HG03520 (cell line): ENCODE measurements around the gene LRRC36.

ENCODE experiments used
- ATAC-seq: cut with Tn5 transposase; IDR thresholded peaks from one replicate; pipeline ENCODE4 v1.9.1; 2021; ENCODE audit warnings: mild to moderate bottlenecking, moderate library complexity; ENCODE audit not compliant: unreplicated experiment

The LRRC36 gene

DNA sequence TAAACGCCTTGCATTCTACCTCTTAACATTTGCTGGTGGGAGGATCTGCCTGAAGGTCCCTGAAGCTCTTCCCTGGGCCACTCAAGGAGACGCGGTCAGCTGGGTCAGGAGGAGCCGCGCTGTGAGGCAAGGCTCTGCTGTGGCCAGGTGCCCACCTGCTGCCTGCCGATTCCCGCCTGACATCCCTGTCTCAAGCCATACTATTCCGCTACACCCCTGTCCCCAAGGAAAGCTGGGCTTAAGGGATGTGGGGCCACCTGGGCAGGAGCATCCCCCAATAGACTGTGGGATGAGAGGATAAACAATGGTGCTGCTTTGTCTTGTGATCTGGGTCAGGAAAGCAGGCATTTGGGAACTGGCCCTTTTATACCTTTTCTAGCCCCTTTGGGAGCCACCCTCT is 61.6 kb downstream of the LRRC36 start:
- ATAC-seq = no peak

DNA sequence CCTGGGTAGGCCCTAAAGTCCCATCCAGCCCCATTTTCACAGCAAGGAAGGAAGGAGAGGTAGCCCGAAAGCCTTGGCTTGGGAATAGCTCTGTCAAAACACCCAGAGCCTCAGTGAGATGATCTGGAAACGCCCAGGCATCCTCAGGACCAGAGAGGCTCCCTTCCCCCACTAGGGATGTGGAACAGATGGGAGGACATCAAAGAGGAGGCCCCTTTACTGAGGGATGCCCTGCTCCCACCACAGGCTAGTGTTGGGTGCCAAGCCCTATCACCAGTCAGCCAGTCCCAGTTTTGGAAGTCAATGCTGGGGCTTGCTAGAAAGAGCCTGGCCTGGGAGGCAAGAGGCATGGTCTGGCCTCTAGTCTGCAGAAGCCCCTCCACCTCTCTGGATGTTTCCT is 62.0 kb downstream of the LRRC36 start:
- no peak for ATAC-seq

DNA sequence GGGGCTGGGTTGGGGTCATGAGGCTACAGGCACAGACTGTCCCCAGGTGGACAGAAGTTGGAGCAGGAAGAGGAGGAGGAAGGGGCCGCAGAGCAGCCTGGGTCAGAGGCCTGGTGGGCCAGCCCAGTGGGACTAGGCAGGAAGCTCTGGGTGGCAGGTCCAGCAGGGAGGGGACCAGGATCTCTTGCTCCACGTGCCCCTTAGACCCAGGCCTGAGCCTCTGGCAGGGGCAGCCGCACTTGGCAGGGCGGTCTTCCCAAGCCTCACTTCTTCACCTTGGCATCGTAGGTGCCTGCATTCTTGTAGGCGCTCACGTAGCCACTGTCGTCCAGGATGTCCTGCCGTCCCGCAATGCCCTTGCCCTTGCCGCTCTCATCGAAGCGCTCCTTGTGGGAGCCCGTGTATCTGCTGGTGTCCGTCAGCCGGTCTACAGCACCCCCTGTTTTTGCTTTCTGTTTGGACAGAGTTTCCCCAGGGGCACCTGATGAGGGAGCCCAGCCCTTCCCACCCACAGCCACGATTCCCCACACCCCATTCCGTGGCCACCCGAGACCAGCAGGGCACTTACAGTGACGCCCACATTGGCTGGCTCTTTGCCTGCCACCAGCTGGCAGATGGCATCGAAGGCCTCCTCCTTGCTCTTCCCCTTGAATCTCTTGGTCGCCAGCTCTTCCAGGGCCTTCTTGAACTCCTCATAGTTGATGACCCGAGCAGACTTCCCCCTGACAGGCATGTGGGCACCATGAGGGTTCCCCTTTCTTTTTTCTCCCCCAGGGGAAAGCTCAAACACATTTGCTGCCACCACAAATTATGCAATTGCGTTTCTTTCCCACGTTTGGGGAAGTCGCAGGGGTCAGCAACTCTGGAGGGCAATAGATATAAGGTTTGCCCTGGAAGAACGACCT is 63.5 kb downstream of the LRRC36 start:
- no peak for ATAC-seq

DNA sequence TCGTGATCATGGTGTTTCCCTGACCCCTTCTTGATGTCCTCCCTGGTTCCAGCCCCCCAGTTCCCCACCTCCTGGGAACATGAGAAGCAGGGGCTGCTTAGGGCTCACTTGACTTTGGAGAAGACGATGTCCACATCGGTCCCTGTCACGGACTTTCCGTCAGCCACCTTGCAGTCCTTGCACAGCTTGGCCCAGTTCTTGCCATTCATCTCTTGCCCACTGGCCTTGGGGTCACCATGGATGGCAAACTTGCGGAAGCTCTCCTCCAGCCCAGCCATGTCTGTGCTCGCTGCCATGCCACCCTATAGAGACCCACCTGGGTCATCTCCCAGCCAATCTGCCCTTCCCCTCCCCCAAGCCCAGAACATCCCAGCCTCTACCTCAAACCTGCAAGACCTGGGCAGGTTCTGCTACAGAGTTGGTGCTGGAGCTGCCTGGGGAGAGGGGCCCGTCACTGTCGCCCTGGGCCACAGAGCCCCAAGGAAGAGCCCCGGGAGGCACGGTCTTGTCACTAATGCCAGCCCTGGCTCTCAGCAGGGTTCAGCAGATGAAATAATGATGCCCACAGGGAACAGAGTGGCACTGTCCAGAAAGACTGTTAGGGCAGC is 64.3 kb downstream of the LRRC36 start:
- no peak for ATAC-seq

DNA sequence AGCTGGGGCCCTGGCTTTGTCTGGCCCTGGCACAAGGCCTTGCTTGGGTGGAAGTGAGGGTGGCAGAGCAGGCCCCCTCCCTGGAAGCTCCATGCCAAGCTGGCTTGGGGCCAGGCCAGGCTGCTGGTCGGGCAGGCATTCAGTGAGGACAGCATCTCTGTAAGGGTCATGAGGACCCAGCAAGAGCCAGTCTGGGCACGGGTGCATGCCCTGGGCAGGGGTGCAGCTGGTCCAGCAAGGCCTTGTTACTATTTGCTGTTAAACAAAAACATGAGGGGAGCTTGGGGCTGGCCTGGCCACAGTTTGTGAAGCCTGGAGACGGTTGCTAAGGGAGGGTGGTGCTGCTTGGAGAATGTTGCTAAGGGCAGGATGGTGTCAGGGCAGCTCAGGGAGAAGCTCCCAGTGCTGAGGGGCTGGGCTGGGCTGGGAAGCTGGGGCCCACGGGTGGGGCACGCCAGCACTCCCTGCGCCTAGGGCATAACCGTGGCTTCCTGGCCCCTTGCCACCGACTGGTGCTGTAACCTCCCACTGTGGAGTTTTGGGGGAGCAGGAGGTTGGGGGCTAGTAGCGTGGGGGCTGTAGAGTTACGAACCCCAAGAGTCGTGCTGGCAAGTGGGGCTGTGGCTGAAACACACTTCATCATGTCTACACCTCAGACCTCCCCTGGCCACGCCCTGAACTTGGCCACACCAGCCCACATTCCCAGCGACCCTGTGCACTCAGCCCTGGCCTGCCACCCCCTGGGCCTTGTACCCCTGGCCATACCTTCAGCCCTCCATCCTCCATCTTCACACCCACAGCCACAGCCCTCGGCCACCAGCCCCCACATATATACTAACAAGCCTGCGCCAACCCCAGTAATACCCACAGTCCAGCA is 65.0 kb downstream of the LRRC36 start:
- ATAC-seq = no peak

DNA sequence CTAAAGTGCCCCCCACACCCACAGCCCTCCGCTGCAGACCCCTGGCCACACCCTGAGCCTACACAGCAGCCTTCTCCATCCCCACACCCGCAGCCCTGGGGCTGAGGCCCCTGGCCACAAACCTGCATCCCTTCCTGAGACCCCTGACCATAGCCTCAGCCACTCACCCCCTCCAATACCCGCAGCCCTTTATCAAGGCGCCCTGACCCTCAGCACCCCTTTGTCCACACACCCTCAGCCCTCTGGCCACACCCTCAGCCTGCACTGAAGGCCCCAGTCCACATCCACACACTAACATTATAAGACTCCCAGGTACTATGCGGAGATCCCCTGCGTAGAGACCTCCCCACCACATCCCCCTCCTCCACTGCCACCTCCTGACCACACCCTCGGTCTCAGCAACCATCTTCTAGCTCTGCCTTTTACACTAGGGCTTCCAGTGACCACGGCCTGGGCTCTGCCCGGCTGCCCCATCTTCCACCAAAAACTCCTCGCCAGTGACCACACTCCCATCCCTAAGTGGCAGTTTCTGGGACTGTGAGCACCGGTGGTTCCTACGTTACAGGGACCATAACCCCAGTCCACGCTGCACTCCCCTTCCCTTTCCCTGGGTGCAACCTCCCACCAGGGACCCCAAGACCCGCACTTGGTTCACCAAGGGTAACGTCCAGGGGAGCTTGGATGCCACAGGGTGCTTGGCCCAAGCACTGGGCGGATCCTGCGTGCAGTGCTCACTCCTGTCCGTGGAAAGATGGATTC is 65.9 kb downstream of the LRRC36 start:
- ATAC-seq = no peak

DNA sequence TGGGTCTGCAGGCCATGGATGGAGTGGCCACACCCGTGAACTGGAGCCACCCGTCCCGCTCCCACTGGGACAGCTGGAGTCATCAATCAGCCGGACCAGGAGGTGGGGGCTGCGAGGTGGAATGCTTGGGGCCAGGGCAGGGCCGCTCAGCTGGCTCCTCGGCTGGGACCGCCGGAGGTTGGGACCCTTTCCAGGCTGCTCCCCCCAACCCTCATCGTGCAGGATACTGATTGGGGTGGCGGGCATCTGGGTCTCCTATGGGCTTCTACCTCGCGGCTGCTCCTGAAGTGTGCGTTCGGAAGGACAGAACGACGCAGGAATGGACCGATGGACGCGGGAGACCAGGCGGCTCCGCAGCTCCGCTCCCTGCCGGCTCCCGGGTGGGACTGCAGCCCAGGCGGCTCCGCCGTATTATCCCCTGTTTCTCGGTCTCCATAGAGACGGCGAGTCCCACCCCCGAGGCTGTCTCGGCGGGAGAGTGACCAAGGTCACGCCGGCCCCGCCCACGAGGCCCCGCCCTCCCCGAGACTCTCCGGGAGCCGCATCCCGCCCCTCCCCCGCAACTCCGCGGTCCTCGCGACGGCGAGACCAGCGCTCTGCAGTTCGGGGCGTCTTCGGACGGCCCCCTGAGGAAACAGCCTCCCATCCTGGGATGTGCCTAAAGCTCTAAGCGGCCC is 66.6 kb downstream of the LRRC36 start, which contains the start of gene TPPP3:
TPPP3 (minus strand) TSS at position 388 of the 677 bp plus-strand sequence. CDS start 2,387 bp downstream, outside the sequence.
- ATAC-seq = no peak

DNA sequence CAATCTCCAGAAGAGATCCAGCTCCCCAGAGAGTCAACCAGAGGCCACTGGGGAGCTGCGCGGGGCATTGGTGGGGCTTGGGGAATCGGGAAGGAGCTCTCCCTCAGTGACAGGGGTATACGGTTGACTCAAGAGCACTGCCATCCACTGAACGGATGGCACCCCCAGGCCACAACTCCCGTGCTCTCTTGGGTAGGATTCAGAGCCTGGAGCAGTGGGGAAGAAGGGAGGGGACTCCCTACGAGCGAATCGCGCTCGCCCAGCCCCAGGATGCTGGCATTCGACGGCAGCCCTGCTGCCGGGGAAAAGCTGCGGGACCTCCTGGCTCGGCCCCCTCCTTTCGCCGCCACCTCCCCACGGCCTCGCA is 67.2 kb downstream of the LRRC36 start:
- ATAC-seq = no peak

DNA sequence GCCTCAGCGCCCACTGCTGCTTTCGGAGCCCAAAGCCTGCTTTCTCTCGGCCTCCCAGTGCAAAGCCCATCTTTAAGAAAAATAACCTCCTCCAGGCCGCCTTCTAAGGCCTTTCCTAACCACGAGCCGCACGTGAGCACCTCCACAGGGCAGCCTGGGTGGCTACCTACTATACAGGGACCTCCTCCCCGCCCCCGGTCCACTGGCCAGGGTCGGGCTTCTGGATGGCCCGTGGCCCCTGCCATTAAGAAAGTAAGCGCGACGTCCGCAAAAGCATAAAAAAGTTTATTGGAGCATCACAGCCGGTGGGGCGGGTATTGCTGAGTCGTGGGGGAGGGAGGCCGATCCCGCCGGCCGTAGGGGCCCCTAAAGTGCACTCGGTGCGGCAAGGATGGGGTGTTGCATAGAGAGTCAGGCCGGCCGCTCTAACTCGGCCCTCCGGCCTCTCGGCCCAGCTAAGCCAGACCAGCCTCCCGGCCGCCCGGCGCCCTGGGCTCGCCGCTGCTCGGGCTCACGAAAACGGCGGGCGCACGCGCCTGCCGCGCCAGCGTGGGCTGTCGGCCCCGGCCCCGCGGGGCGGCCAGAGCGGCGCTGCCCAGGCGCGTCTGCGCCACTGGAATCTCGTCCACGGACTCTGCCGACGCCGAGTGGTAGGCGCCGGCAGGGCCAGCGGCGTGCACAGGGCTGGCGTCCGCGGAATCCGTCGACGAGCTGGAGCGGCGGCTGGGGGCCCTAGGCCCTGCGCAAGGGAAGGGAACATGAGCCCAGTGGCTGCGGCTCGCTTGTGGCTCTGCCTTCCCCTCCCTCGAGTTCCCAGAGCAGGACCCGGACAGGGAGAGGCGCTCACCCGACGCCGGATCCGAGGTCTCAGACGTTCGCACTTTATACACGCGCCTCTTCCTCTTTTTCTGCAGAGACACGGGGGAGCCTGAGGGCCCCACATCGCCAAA is 67.8 kb downstream of the LRRC36 start:
- no peak for ATAC-seq

DNA sequence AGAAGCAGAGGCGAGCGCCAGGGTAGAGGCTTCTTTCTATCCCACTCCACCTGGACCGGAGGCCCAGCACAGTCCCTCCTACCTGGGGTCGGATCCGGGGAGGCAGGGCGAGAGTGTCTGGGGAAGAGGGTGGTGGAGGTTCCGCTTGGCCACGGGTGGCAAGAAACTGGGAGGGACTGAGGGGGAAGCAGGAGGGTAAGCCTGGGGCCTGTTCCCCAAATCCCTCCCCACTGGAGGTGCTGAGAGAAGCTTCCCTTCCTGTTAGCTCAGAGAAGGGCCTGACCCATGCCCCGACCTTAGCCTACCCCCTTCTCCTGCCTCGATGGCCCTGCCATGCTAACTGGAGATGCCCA is 68.5 kb downstream of the LRRC36 start:
- ATAC-seq = no peak

DNA sequence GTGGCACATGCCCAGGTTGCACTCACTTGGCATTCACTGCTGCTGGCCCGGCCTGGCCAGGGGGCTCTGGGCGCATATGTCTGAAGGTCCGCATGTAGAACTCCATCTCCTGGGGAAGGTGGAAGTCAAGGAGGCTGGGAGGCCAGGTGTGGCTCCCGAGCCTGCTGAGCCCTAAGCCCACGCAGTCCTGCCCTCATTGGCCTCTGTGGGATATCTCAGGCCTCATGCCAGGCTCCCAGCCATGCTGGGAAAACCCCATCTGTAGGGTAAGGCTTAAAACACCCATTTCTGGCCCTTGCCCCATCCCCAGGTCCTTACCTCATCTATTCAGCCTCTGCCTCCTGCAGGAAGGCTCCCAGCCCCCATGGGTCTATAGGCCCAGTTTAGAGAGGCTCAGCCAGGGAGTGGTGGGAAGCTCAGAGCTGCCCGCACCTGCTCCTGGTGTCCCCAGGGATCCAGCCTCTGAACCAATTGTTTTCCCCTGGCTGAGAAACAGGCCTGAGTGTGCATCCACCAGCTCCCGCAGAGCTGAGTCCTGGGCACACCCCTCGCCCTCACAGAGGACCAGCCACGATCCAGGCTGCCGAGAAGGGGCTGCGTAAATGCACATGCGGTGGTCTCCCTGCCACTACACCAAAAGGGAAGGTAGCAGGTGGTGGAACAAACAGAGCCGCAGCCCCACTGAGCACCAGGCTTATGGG is 69.0 kb downstream of the LRRC36 start:
- no peak for ATAC-seq

DNA sequence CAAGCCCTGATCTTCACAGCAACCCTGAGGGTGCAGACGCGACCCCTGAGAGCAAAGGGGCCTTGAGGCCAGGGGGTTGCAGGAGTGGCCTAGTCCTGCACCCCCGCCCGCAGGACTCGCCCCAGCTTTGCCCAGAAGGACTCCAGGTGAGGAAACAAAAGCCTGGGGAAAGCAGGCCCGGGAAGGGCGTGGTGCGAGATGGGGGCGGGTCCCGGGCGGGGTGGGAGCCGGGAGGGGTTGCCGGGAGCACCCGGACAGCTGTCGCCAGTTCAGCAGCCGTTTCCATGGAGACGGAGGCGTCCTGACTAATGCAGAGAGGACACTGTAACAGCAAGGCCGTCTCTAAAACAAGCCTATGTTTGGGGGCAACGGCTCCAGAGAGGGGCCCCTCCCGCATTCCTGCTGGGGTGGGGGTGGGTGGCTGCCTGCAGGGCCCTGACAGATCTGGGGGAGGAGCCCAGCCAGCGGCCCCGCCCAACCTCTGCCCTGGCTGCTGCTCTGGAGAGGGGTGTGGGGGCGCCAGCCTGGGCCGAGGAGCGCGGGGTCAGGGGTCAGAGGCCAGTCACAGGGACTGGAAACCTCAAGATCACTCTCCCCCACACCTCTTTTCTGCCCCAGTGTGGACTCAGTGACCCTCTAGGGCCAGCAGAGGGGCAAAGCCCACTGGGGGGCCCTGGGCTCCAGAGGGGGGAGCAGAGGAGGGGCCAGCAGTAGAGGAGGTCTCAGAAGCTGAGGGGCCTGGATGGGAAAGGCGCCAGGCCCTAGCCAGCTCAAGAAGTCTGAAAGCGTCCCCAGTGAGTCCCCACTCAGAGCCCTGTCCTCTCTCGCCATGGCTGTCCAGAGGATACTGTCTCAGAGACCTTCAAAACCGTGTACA is 69.8 kb downstream of the LRRC36 start:
- ATAC-seq = no peak

DNA sequence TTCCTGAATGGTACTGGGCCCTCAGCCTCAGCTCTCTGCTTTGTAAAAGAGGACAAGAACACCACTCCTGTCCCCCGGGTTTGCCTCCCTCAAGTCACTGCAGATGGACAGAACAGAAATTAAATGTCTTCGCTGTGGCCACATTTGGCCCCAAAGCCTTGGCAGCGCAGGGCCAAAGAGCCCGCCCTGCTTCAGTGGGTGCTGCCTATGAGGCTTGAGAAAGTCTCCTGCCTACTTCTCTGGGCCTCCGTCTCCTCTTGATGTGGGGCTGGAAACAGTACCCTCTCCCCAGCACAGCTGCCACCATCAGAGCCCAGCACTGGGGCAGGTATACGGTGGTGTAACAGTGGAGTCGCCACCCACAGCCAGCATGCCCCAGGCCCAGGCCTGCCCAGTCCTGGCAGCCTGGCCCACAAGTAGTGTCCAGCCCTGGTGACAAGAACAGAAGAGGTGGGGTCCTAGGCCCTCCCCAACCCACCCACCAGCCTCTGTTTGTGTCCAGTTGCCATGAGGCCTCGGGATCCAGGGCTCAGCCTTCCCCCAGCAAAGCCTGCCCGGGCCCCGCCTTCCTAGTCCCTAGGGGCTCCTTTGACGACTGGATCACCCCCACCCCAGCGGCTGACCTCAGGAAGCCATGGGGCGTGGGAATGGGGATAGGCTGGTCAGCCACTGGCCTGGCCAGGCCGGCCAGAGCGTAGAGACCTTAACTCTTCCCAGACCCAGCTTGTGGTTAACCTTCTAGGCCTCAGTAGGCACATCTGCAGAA is 70.6 kb downstream of the LRRC36 start:
- ATAC-seq = no peak

DNA sequence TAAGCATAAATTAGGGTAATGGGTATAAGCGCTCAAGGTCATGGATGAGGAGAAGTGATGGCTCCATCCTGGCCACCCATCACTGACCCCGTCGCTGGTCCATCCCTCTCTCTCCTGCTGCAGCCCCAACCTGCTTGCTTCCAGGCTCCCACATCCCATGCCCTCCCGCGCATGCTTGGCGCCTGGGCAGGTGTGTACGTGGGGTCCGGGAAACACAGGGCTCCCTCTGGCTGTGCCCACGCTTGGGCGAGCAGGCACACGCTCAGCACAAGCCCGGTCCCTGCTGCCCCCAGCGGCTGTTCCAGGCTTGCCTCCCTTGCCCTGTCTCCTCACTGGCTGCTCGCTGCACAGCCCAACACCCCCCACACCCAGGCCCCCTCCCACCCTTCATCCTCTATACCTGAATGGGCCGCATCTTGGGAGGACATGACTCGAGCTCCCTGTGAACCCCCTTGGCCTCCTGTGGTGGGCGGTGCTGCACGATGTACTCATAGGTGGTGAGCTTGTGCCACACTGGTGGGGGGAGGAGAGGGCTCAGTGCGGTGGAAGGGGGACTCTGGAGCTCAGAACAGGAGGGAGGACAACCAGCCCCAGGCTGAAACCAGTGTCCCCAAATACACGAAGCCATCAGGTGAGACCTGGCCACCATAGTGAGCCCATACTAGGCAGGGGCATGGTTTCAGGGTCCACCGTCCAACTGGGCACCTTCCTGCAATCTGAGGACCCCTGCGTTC is 71.4 kb downstream of the LRRC36 start:
- ATAC-seq = no peak

DNA sequence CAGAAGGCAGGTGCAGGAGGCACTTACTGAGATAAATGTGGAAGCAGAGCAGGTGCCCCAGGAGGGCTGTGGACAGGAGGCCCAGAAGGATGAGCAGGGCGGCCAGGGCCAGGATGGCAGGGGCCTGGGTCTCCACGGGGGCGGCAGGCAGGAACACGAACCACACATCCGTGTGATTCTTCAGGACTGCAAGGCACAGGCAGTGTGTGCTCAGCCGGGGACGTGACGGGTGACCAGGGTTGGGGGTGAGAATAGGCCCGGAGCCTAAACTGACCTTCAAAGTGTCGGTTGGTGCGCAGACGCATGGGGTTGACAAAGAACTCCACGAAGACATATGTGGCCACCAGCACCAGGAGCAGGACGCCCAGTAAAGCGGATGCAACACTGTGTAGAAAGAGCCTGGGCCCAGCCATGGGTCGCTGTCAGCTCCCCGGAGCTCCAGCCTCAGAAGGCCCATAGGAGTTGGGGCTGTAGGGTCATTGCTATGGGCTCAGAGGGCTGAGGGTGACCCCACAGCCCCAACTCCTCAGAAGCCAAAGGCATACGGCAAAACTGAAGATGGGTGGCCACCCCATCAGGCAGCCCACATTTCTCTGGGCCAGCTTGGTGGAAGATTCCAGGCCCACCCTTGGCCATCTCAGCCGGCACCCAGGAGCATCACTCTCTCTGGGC is 72.1 kb downstream of the LRRC36 start:
- no peak for ATAC-seq
